ENCODE measurements around the gene SPIB. TPM values are rescaled to one million over a fixed set of nuclear protein-coding genes. Genes with fewer than 3 reads are reported as not detected.

Gene SPIB
- total and polyA plus RNA-seq, 5 donors from 2014 or later: 0.10 to 0.38 TPM; not detected in 3

DNA sequence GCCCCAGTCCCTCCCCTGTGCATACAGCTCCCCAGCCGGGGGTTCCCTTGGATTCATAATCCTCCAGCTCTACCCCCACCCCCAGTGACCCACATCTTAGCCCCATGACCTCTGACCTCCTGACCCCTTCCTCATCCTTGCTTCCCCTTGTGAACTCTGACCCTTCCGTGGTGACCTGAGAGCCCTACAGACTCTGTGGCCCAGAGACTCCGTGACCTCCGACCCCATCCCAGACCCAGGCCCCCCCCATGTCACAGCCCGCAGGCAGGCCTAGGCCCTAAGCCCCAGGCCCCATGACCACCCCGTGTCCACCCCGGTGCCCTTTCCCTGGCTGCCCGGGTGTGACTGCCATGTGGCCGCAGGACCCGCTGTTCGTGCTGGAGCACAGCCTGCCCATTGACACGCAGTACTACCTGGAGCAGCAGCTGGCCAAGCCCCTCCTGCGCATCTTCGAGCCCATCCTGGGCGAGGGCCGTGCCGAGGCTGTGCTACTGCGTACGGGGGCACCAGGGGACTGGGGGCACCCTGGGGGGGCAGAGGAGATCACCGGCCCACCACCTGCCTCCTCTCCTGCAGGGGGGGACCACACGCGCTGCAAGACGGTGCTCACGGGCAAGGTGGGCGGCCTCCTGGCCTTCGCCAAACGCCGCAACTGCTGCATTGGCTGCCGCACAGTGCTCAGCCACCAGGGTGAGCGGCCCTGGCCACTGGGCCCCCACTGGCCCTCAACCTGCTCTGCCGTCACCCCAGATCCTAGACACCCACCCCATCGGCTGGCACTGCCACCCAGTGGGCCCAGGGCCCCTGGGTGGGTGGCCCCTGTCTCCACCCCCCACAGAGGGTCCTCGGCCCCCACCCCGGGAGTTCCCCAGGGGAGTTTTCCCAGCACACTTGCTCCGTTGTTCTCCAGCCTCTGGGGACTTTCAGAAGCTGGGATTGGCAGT is 2.4 kb upstream of the SPIB start:
- Mint-ChIP-seq H3K4me3 (no peak overlapping the region), H3K4me1 (peaks cover 0 to 6% (median 4%) of the 10 kb centered on the region in 4 donors), H3K9me3 (peaks cover 0 to 1% (median 0%) of the 10 kb centered on the region in 7 donors), H3K27me3 (peaks cover 20% of the 10 kb centered on the region), H3K36me3 (peaks cover 4% of the 10 kb centered on the region), H3K27ac (no peak overlapping the region)
- Histone ChIP-seq H3K4me1 (ENCODE audit: control insufficient read depth, insufficient read depth, low read length, poor library complexity, severe bottlenecking) (peaks cover 5% of the 10 kb centered on the region), H3K27ac (ENCODE audit: insufficient read depth, low read length, poor library complexity, severe bottlenecking) (no peak overlapping the region), H3K4me3 (ENCODE audit: low read depth, low read length) (no peak overlapping the region), H3K36me3 (ENCODE audit: control insufficient read depth, insufficient read depth, low read length) (no peaks in the 10 kb centered on the region), H3K9me3 (ENCODE audit: control insufficient read depth in 2 of 2, low read length in 2 of 2) (no peaks in the 10 kb centered on the region), H3K27me3 (ENCODE audit: control insufficient read depth, insufficient read depth, low read length) (peaks cover 2% of the 10 kb centered on the region)
- no peak for DNase-seq
- no peak for ATAC-seq (ENCODE audit: low read depth in 2 of 2)

- Histone ChIP-seq H3K4me3 (ENCODE audit: low read depth, low read length) (no peak overlapping the region), H3K27ac (ENCODE audit: insufficient read depth, low read length, poor library complexity, severe bottlenecking) (no peak overlapping the region), H3K27me3 (ENCODE audit: control insufficient read depth, insufficient read depth, low read length) (peaks cover 2% of the 10 kb centered on the region), H3K9me3 (ENCODE audit: control insufficient read depth in 2 of 2, low read length in 2 of 2) (no peaks in the 10 kb centered on the region), H3K36me3 (ENCODE audit: control insufficient read depth, insufficient read depth, low read length) (no peaks in the 10 kb centered on the region), H3K4me1 (ENCODE audit: control insufficient read depth, insufficient read depth, low read length, poor library complexity, severe bottlenecking) (peaks cover 5% of the 10 kb centered on the region)
- Mint-ChIP-seq H3K36me3 (peaks cover 4% of the 10 kb centered on the region), H3K4me1 (peaks cover 0 to 6% (median 4%) of the 10 kb centered on the region in 4 donors), H3K27me3 (peaks cover 29% of the 10 kb centered on the region), H3K4me3 (no peak overlapping the region), H3K9me3 (peaks cover 0 to 1% (median 0%) of the 10 kb centered on the region in 7 donors), H3K27ac (no peak overlapping the region)
- ATAC-seq (ENCODE audit: low read depth in 2 of 2): no peak
- no peak for DNase-seq
These were observed 1.3 kb upstream of the SPIB start for GRCh38 chr19:50417111-50418081.

DNA sequence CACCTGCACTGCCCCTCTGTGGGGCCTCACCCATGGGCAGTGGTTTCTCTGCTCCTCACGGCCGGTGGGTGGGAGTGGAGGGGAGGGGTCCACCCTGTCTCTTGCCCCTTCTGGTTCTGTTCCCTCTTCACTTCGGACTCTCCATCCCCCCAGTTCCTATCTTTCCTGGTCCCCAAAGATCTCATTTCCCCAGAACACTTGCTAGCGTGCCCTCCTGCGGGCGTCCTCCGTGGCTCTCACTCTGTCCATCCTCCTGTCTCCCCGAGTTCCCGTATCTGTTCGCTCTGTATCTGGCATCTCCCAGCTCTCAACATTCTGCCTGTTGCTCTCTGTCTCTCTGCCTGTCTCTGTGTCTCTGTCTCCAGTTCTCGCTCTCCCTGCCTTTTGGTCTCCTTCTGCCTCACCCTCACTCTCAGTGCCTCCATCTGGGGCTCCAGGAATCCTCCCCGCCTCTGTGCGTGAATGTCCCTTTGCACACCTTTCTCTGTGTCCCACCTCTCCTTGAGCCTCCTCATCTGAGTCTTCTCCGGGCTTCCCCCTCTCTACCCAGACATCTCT is 363 bp downstream of the SPIB start:
- Mint-ChIP-seq H3K4me3 (no peak overlapping the region), H3K27ac (no peak overlapping the region), H3K4me1 (peaks cover 0 to 6% (median 4%) of the 10 kb centered on the region in 4 donors), H3K27me3 (peaks cover 30% of the 10 kb centered on the region), H3K9me3 (peaks cover 0 to 1% (median 0%) of the 10 kb centered on the region in 7 donors), H3K36me3 (peaks cover 4% of the 10 kb centered on the region)
- Histone ChIP-seq H3K4me1 (ENCODE audit: control insufficient read depth, insufficient read depth, low read length, poor library complexity, severe bottlenecking) (peaks cover 5% of the 10 kb centered on the region), H3K27me3 (ENCODE audit: control insufficient read depth, insufficient read depth, low read length) (peaks cover 2% of the 10 kb centered on the region), H3K4me3 (ENCODE audit: low read depth, low read length) (no peak overlapping the region), H3K27ac (ENCODE audit: insufficient read depth, low read length, poor library complexity, severe bottlenecking) (no peak overlapping the region), H3K9me3 (ENCODE audit: control insufficient read depth in 2 of 2, low read length in 2 of 2) (no peaks in the 10 kb centered on the region), H3K36me3 (ENCODE audit: control insufficient read depth, insufficient read depth, low read length) (no peaks in the 10 kb centered on the region)
- ATAC-seq (ENCODE audit: low read depth in 2 of 2) (no peak), DNase-seq (no peak)

DNA sequence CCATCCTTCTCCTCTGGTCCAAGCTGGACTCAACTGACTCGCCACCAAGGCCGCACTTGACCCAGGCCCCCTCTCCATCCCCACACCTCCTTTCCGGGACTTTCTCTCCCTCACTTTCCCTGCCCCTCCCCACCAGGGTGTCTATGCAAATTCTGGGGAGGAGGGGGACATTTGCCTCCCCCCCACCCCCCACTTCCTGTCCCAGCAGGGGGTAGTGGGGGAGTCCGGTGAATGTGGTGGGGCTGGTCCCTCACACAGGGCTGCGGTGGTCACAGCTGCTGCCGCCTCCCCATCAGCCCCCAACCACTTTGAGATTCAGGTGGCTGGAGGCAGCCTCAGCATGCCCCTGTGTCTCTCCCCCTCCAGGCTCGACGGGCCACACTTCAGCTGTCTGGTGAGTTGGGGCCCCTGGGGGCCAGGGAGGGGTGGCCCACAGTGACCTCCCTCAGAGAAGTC is 870 bp downstream of the SPIB start:
- Mint-ChIP-seq H3K27ac (no peak overlapping the region), H3K4me1 (peaks cover 0 to 6% (median 4%) of the 10 kb centered on the region in 4 donors), H3K9me3 (peaks cover 0 to 1% (median 0%) of the 10 kb centered on the region in 7 donors), H3K27me3 (peaks cover 30% of the 10 kb centered on the region), H3K36me3 (peaks cover 4% of the 10 kb centered on the region), H3K4me3 (no peak overlapping the region)
- Histone ChIP-seq H3K4me1 (ENCODE audit: control insufficient read depth, insufficient read depth, low read length, poor library complexity, severe bottlenecking) (peaks cover 3% of the 10 kb centered on the region), H3K27ac (ENCODE audit: insufficient read depth, low read length, poor library complexity, severe bottlenecking) (no peak overlapping the region), H3K36me3 (ENCODE audit: control insufficient read depth, insufficient read depth, low read length) (no peaks in the 10 kb centered on the region), H3K27me3 (ENCODE audit: control insufficient read depth, insufficient read depth, low read length) (peaks cover 2% of the 10 kb centered on the region), H3K4me3 (ENCODE audit: low read depth, low read length) (no peak overlapping the region), H3K9me3 (ENCODE audit: control insufficient read depth in 2 of 2, low read length in 2 of 2) (no peaks in the 10 kb centered on the region)
- DNase-seq (no peak), ATAC-seq (ENCODE audit: low read depth in 2 of 2) (no peak)

- Mint-ChIP-seq H3K9me3 (peaks cover 0 to 1% (median 0%) of the 10 kb centered on the region in 7 donors), H3K4me1 (peaks cover 0 to 6% (median 4%) of the 10 kb centered on the region in 4 donors), H3K4me3 (no peak overlapping the region), H3K27me3 (peaks cover 30% of the 10 kb centered on the region), H3K27ac (no peak overlapping the region), H3K36me3 (peaks cover 4% of the 10 kb centered on the region)
- no peaks in the 10 kb centered on the region for H3K36me3 ChIP-seq (ENCODE audit: control insufficient read depth, insufficient read depth, low read length)
- H3K4me3 ChIP-seq (ENCODE audit: low read depth, low read length): no peak overlapping the region
- no peak for ATAC-seq (ENCODE audit: low read depth in 2 of 2)
- peaks cover 2% of the 10 kb centered on the region for H3K27me3 ChIP-seq (ENCODE audit: control insufficient read depth, insufficient read depth, low read length)
- H3K4me1 ChIP-seq (ENCODE audit: control insufficient read depth, insufficient read depth, low read length, poor library complexity, severe bottlenecking): no peaks in the 10 kb centered on the region
- DNase-seq: no peak
- no peaks in the 10 kb centered on the region for H3K9me3 ChIP-seq (ENCODE audit: control insufficient read depth in 2 of 2, low read length in 2 of 2)
- H3K27ac ChIP-seq (ENCODE audit: insufficient read depth, low read length, poor library complexity, severe bottlenecking): no peak overlapping the region
These were observed 1.4 kb downstream of the SPIB start for GRCh38 chr19:50420127-50420526.

DNA sequence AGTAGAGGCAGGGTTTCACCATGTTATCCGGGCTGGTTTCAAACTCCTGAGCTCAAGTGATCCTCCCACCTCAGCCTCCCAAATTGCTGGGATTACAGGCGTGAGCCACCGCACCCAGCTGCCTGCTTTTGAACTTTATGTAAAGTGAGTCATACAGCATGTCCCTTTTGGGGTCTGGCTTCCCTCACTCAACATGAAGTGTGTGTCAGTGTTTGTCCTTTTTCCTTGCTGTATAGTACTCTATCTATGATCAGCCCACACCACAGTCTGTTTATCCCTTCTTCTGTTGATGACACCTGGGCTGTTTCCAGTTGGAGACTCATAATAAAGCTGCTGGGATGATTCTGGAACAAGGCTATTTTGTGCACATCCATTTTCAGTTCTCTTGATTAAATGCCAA is 2.1 kb downstream of the SPIB start:
- Histone ChIP-seq H3K4me1 (ENCODE audit: control insufficient read depth, insufficient read depth, low read length, poor library complexity, severe bottlenecking) (no peaks in the 10 kb centered on the region), H3K4me3 (ENCODE audit: low read depth, low read length) (no peak overlapping the region), H3K9me3 (ENCODE audit: control insufficient read depth in 2 of 2, low read length in 2 of 2) (no peaks in the 10 kb centered on the region), H3K27ac (ENCODE audit: insufficient read depth, low read length, poor library complexity, severe bottlenecking) (no peak overlapping the region), H3K27me3 (ENCODE audit: control insufficient read depth, insufficient read depth, low read length) (peaks cover 2% of the 10 kb centered on the region), H3K36me3 (ENCODE audit: control insufficient read depth, insufficient read depth, low read length) (no peaks in the 10 kb centered on the region)
- Mint-ChIP-seq H3K27ac (no peak overlapping the region), H3K4me1 (peaks cover 0 to 6% (median 4%) of the 10 kb centered on the region in 4 donors), H3K9me3 (peaks cover 0 to 1% (median 0%) of the 10 kb centered on the region in 7 donors), H3K36me3 (peaks cover 4% of the 10 kb centered on the region), H3K4me3 (no peak overlapping the region), H3K27me3 (peaks cover 30% of the 10 kb centered on the region)
- DNase-seq (no peak), ATAC-seq (ENCODE audit: low read depth in 2 of 2) (no peak)
